Activated CD4-positive, alpha-beta T cell treated with anti-CD3 and anti-CD28 coated beads, Interleukin-2, amount 50 U/mL, for 1 hour (primary cell): Measurements from ENCODE around the gene CSK.
"Not testable (repeated sequence)": the region's sequence is repeated elsewhere in the genome, so short reads cannot be mapped to it uniquely, and the experiment has no call there.

Source experiments
- DNase-seq: peaks from one replicate; pipeline ENCODE4 v3.0.0-alpha.2; 2020

The CSK gene

GRCh38 chr15:74781431-74782258 lies at the start of gene CSK:
Gene CSK (plus strand): TSS chr15:74782080. CDS start chr15:74798298, 16,218 bp downstream.
- peak; percentile 72 for DNase-seq

- no peak for DNase-seq
Measured at GRCh38 chr15:74732846-74733245, 49.0 kb upstream of the CSK start.

GRCh38 chr15:74733269-74733668 lies 48.6 kb upstream of the CSK start:
- no peak for DNase-seq

- DNase-seq: no peak
Measured at GRCh38 chr15:74735305-74735704, 46.6 kb upstream of the CSK start.

- DNase-seq: not testable (repeated sequence)
Measured at GRCh38 chr15:74738239-74738638, 43.6 kb upstream of the CSK start.

- no peak for DNase-seq
Measured at GRCh38 chr15:74742422-74742821, 39.5 kb upstream of the CSK start.

- DNase-seq: no peak
Measured at GRCh38 chr15:74746389-74746788, 35.5 kb upstream of the CSK start.

- no peak for DNase-seq
Measured at GRCh38 chr15:74748322-74748946, 33.4 kb upstream of the CSK start, which contains the start of gene CYP1A2. Gene CYP1A2 (plus strand): TSS chr15:74748845. CDS start chr15:74749739, 894 bp downstream.

- DNase-seq: no peak
Measured at GRCh38 chr15:74749832-74750231, 32.0 kb upstream of the CSK start.

GRCh38 chr15:74750751-74751150 lies 31.1 kb upstream of the CSK start:
- no peak for DNase-seq

- no peak for DNase-seq
Measured at GRCh38 chr15:74752011-74752410, 29.9 kb upstream of the CSK start.

GRCh38 chr15:74752531-74752930 lies 29.3 kb upstream of the CSK start:
- DNase-seq: no peak

GRCh38 chr15:74754593-74755215 lies 27.2 kb upstream of the CSK start:
- no peak for DNase-seq

- no peak for DNase-seq
Measured at GRCh38 chr15:74758736-74759135, 23.1 kb upstream of the CSK start.

GRCh38 chr15:74762791-74763150 lies 19.1 kb upstream of the CSK start:
- DNase-seq: no peak

GRCh38 chr15:74763416-74763815 lies 18.5 kb upstream of the CSK start:
- DNase-seq: no peak

GRCh38 chr15:74767167-74768098 lies 14.4 kb upstream of the CSK start:
- no peak for DNase-seq

- no peak for DNase-seq
Measured at GRCh38 chr15:74768099-74768770, 13.6 kb upstream of the CSK start.

- peak; percentile 61 for DNase-seq
Measured at GRCh38 chr15:74768771-74769342, 13.0 kb upstream of the CSK start.

GRCh38 chr15:74769463-74770025 lies 12.3 kb upstream of the CSK start:
- no peak for DNase-seq

GRCh38 chr15:74770211-74770903 lies 11.5 kb upstream of the CSK start:
- DNase-seq: no peak
